GM19395 (cell line): ENCODE results near the gene ZNF771.
"Not testable (repeated sequence)": the region's sequence is repeated elsewhere in the genome, so short reads cannot be mapped to it uniquely, and the experiment has no call there.

Source experiments
- ATAC-seq: cut with Tn5 transposase; IDR thresholded peaks from one replicate; pipeline ENCODE4 v1.9.1; 2021; ENCODE audit warnings: mild to moderate bottlenecking, moderate library complexity; ENCODE audit not compliant: unreplicated experiment

The ZNF771 gene

GRCh38 chr16:30375864-30376263 lies 31.5 kb upstream of the ZNF771 start:
- no peak for ATAC-seq

DNA sequence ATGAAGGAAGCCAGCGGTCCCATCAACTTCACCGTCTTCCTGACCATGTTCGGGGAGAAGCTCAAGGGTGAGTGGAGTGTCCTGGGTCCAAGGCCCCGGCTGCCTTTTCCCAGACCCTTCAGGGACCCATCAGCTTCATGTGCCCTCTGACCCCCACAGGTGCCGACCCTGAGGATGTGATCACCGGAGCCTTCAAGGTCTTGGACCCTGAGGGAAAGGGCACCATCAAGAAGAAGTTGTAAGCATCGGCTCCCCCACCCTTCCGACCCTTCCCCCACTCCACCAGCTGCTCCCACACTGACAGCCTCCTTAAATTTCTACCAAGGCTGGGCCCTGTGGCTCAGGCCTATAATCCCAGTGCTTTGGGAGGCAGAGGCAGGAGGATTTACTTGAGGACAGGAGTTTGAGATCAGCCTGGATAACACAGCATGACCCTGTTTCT lies 30.9 kb upstream of the ZNF771 start:
- ATAC-seq = no peak

DNA sequence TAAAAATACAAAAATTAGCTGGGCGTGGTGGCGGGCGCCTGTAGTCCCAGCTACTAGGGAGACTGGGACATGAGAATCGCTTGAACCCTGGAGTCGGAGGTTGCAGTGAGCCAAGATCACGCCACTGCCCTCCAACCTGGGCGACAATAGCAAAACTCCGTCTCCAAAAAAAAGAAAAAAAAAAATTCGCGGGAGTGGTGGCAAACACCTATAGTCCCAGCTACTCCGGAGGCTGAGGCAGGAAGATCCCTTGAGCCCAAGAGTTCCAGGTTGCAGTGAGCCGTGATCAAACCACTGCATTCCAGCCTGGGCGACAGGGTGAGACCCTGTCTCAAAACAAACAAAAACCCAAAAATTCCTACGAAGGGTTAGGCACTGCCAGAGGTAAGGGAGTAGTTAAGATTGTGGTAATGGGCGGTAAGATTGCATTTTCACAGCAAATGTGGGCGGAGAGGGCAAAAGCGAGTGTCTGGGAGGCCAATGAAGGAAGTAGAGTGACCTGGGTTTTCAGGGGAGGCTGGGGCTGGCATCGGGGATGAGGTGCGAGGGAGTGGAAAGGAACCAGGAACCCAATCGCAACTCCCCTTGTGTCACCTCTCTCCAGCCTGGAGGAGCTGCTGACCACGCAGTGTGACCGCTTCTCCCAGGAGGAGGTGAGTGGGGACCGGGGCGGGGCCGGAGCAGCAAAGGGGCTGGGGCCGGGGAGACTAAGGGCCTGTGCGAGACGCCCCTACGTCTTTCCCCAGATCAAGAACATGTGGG lies 30.2 kb upstream of the ZNF771 start:
- no peak for ATAC-seq

DNA sequence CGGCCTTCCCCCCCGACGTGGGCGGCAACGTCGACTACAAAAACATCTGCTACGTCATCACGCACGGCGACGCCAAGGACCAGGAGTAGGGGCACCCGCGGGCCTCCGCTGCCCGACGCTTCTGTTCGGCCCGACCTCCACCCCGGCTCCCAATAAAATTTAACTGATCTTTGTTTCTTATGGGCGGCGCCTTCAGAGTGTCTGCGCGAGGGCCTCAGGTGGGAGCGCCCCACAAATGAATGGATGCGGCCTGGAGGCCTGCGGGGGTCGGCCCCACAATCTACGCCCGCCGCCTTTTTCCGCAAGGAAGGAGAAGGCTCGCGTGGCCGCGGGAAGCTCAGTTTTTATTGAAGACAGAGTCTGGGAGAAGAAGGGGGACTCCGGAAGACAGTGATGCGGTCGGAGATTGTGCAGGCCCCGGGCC lies 29.6 kb upstream of the ZNF771 start:
- peak; percentile 48 for ATAC-seq

DNA sequence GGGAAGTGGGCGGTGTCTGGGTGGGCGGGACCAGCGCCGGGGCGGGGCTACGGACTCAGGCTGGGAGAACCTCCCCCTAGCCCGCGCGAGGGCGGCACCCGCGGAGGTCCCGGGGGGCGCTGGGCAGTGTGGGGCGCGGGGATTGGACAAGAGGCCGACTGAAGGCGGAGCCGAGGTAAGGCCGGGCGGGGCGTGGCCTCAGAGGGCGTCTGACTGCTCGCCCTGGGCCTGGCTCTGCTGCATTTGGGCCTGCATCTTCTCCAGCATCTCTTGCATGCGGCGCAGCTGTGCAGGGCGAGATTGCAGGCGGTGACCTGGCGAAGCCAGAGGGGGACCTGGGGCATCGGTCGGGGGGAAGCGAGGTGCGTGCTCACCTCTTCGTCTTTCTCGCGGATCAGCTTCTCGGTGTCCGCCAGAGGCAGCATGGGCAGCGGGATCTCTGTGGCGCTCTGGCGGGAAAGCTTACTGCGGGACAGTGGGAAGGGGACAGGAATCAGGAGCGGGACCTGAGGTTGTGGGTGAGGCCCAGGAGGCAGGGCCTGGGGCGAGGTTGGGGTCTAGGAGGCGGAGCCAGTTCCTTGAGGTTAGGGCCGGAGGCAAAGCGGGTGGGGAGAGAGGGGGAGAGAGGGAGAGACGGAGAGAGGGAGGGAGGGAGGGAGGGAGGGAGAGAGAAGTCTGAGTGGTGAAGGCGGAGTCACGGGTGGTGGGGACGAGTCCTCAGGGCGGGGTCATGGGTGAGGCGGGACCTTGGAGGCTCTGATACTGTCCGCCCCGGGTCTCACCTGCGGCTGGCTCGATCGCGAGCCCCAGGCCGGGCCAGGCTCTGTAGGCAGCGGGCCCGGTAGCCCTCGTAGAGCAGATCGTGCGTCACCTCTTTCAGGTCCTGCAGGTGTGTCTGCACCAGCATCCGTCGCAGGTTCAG lies 28.9 kb upstream of the ZNF771 start:
- ATAC-seq = peak; percentile 83

DNA sequence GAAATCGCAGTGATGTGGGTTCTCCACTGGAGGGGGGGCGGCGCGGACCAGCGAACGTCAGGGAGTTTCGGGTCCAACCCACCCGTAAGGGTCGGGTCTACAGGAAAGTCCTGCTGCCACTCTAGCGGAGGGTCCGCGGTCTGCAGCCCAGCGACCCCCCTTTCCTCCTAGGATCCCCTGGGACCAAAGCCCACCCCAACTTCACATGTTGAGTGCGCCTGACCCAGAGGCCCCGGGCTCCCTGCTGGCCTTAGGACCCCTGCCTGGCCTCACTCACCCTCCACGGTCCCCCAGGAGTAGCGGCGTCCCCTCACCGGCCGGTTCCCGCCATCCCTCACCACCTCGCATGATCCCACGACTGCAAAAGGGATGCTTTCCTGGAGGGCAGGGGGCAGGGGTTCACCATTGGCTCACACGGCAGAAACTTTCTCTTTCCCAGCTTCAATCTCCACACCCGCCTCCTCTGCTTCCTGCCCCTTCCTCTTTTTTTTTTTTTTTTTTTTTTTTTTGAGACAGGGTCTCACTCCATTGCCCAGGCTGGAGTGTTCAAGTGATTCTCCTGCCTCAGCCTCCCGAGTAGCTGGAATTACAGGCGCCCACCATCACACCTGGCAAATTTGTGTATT lies 28.1 kb upstream of the ZNF771 start:
- ATAC-seq = no peak

DNA sequence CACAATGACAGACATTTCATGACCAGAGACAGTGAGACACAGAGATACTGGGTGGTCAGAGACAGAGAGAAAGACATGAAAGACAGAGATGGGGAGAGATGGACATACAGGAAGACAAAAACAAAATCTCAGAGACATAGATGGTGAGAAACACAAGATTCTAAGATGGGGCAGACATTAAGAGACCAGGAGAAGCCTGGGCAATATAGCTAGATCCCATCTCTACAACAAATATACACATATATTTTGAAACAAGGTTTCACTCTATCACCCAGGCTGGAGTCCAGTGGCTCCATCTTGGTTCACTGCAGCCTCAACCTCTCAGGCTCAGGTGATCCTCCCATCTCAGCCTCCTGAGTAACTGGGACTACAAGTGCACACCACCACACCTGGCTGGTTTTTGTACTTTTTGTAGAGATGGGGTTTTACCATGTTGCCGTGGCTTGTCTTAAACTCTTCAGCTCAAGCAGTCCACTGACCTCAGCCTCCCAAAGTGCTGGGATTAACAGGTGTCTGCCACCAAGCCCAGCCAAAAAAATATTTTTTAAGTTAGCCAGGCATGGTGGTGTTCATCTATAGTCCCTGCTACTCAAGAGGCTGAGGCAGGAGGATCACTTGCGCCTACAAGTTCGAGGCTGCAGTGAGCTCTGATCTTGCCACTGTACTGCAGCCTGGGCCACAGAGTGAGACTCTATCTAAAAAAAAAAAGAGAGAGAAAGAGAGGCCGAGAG lies 27.2 kb upstream of the ZNF771 start:
- no peak for ATAC-seq

- ATAC-seq = no peak
Observed at GRCh38 chr16:30380803-30381208, 26.6 kb upstream of the ZNF771 start.

GRCh38 chr16:30381291-30382041 lies 25.9 kb upstream of the ZNF771 start:
- no peak for ATAC-seq

GRCh38 chr16:30382111-30382881 lies 25.1 kb upstream of the ZNF771 start, which contains the start of gene SEPTIN1:
Gene SEPTIN1, minus strand, starts transcription at chr16:30382561. Its CDS starts 19 bp downstream, at chr16:30382542.
- ATAC-seq = no peak

DNA sequence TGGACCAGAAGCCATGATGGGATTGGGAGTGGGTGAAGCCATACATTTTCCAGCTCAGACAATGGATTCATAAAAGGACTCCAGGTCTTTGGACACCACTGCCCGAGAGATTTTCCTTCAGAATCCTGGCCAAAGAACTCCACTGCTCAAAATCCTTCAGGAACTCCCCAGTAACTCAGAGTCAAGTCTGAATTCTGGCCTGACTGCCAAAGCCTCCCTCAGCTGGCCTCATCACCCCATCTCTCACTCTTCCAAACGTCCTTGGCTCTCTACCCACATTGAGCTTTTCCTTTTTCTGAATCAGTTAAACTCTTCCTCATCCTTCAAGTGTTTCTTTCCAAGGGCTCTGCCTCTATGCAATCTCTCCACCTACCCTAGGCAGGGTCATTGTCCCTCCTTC lies 23.9 kb upstream of the ZNF771 start:
- no peak for ATAC-seq

GRCh38 chr16:30394592-30395154 lies 12.7 kb upstream of the ZNF771 start:
- no peak for ATAC-seq

DNA sequence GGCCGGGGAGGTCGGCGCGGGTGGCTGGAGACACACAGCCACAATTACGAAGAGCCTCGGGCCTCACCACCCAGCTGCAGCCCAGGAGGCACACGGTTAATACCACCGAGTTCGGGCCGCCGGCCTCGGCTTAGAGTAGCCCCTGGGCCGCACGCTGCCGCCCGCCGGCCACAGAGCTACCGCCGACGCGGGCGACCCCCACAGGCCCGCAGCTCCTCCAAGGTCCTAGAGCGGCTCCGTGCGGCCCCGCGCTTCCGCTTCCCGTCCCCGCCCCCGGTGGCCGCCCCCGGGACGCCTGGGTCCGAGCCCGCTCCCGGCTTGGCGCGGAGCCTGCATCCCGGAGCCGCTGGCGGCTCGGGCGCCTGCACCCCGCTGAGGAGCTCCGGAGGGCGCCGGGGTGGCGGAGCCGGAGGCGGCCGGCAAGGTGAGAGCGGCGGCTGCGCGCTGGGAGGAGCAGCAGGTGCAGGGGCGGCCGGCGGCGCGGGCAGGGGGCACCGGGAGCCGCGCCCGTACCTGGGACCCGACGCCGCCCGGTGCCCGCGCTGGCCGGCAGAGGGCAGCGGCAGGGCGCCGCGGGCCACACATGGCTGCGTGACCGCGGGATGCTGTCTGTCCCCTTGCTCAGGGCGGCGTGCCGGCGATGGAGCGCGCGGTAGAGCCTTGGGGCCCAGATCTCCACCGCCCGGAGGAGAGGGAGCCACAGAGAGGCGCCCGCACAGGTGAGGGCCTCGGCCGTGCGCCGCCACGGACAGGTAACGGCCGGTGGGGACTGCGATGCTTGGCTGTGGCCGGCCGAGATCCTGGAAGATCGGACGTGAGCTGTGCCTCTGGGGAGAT lies 12.0 kb upstream of the ZNF771 start, which contains the start of gene ZNF48:
Gene ZNF48 (plus strand): TSS at position 266 of the 837 bp plus-strand sequence. CDS start 375 bp downstream, at position 641.
- ATAC-seq = no peak

- ATAC-seq = no peak
Observed at GRCh38 chr16:30395992-30396585, 11.3 kb upstream of the ZNF771 start.

- not testable (repeated sequence) for ATAC-seq
Observed at GRCh38 chr16:30396627-30397026, 10.8 kb upstream of the ZNF771 start.

- no peak for ATAC-seq
Observed at GRCh38 chr16:30397056-30397455, 10.3 kb upstream of the ZNF771 start.
